Panc1 (cell line): ENCODE measurements around the gene ASXL2. TPM values are rescaled to one million over a fixed set of nuclear protein-coding genes. Genes with fewer than 3 reads are reported as not detected.

Experiments
- ATAC-seq: fragments of 200-7000 bp; cut with Tn5 transposase; 2 replicates; pipeline ENCODE4 v1.9.1; 2020; ENCODE audit warnings: mild to moderate bottlenecking, moderate library complexity
- BruUV-seq: library from RNA; stranded (reverse); fragments of 400-500 nt; replicated peaks from 2 replicates; lab custom pipeline; 2021; lab: Mats Ljungman, UMichigan
- CTCF ChIA-PET: fragments of 300-600 bp; sonication (Branson Sonifier 250); formaldehyde crosslinking; loops from one replicate; lab custom pipeline; 2022; ENCODE audit warnings: antibody characterized with exemption; lab: Charles Lee
- POLR2A ChIA-PET: fragments of 300-600 bp; sonication (Branson Sonifier 250); formaldehyde crosslinking; loops from one replicate; lab custom pipeline; 2022; ENCODE audit warnings: antibody characterized with exemption; lab: Charles Lee
- DNase-seq: peaks from one replicate; pipeline ENCODE4 v3.0.0-alpha.2; 2010; ENCODE audit warnings: low read depth, low spot score
- H3K27ac ChIP-seq: 2 replicates; pipeline ENCODE4 v1.5.1; 2011; ENCODE audit warnings: mild to moderate bottlenecking, low read length, inconsistent platforms
- H3K27me3 ChIP-seq: fragments of 200-500 bp; sonication (Bioruptor generic); 2 replicates; pipeline ENCODE4 v1.6.0; 2014; ENCODE audit warnings: low read length, inconsistent platforms; ENCODE audit not compliant: control insufficient read depth, insufficient read depth
- H3K36me3 ChIP-seq: fragments of 200-500 bp; sonication (Bioruptor generic); 2 replicates; pipeline ENCODE4 v1.5.1; 2014; ENCODE audit warnings: inconsistent platforms, mild to moderate bottlenecking, low read length, moderate library complexity; ENCODE audit not compliant: control insufficient read depth, insufficient read depth
- H3K4me1 ChIP-seq: 2 replicates; pipeline ENCODE4 v1.5.1; 2011; ENCODE audit warnings: inconsistent platforms, mild to moderate bottlenecking, low read length, moderate library complexity; ENCODE audit not compliant: control insufficient read depth, insufficient read depth
- H3K4me3 ChIP-seq, 2 experiments: 2 replicates each; pipeline ENCODE4 v1.5.1; 2011 to 2012; ENCODE audit warnings: low read depth in 2 of 2, low read length in 2 of 2, mild to moderate bottlenecking in 2 of 2, inconsistent platforms in 1 of 2, moderate library complexity in 1 of 2
- H3K9me3 ChIP-seq: fragments of 200-500 bp; sonication (Bioruptor generic); 2 replicates; pipeline ENCODE4 v1.5.1; 2014; ENCODE audit warnings: low read depth, mild to moderate bottlenecking, inconsistent platforms, low read length, moderate library complexity; ENCODE audit not compliant: control insufficient read depth, insufficient read depth
- POLR2AphosphoS5 ChIP-seq: IDR thresholded peaks from 2 replicates; pipeline ENCODE4 v1.6.1; 2012; ENCODE audit warnings: mild to moderate bottlenecking, low read depth, low read length, moderate library complexity
- REST ChIP-seq, 2 experiments: IDR thresholded peaks; 2 replicates each; pipeline ENCODE4 v1.6.1; 2011 to 2012; ENCODE audit warnings: low read depth in 2 of 2, control low read depth in 1 of 2, low read length in 1 of 2, mild to moderate bottlenecking in 1 of 2, moderate library complexity in 1 of 2; ENCODE audit not compliant: insufficient read depth in 1 of 2
- SIN3A ChIP-seq: IDR thresholded peaks from 2 replicates; pipeline ENCODE4 v1.6.1; 2012; ENCODE audit warnings: low read depth, mild to moderate bottlenecking, low read length, moderate library complexity, borderline replicate concordance; ENCODE audit not compliant: insufficient read depth
- TCF7L2 ChIP-seq: IDR thresholded peaks from 2 replicates; pipeline ENCODE4 v1.6.1; 2011; ENCODE audit warnings: mild to moderate bottlenecking, low read depth, low read length, inconsistent platforms
- in situ Hi-C: cut with HindIII; loops from 2 replicates; pipeline ENCODE4 v1.10.0; 2016; ENCODE audit warnings: low sequenced_read_pairs, low pct_unique_long_range_greater_than_20kb
- intact Hi-C: fragments of 100-400 bp; cut with micrococcal nuclease; formaldehyde crosslinking; loops from one replicate; pipeline ENCODE4 v1.10.0; 2022; ENCODE audit not compliant: unreplicated experiment
- total RNA-seq: library from RNA; stranded (reverse); gene quantifications from one replicate; pipeline ENCODE4 v1.2.1, GENCODE V29; 2021; ENCODE audit not compliant: unreplicated experiment
- TF ChIP-seq, protein P1 (sequence below): fragments of 450-650 bp; IDR thresholded peaks from 2 replicates; pipeline ENCODE4 v1.5.1; 2017; ENCODE audit warnings: mild to moderate bottlenecking

The ASXL2 gene
- total RNA-seq, 1 experiment from 2014 or later: 43.4 TPM

GRCh38 chr2:25903216-25903776 is 25.0 kb upstream of the ASXL2 start:
- no peaks in the 10 kb centered on the region for H3K9me3 ChIP-seq
- in situ Hi-C loops: no loop called here
- H3K4me3 ChIP-seq: no peak overlapping the region
- CTCF ChIA-PET: no interaction called here
- POLR2A ChIA-PET: interaction anchor here (0.7 kb wide), 1 partner anchor 28 kb away, joined by 3 read pairs; no protein-coding TSS in a partner anchor
- H3K27me3 ChIP-seq: no peaks in the 10 kb centered on the region
- ATAC-seq (peak; percentile 47; the same call in 1 of the 2 replicates), DNase-seq (no peak)
- no peaks in the 10 kb centered on the region for H3K36me3 ChIP-seq
- no TSS peak for BruUV-seq
- no peaks in the 10 kb centered on the region for H3K4me1 ChIP-seq
- no peak overlapping the region for H3K27ac ChIP-seq
- intact Hi-C loops: no loop called here
- TF ChIP-seq REST (IDR thresholded peaks at IDR 0.05; ENCODE audit: insufficient read depth in 1 of 2, low read depth in 2 of 2, low read length in 1 of 2): no peak
- TF ChIP-seq POLR2AphosphoS5: no peak
- TF ChIP-seq, protein P1, sequence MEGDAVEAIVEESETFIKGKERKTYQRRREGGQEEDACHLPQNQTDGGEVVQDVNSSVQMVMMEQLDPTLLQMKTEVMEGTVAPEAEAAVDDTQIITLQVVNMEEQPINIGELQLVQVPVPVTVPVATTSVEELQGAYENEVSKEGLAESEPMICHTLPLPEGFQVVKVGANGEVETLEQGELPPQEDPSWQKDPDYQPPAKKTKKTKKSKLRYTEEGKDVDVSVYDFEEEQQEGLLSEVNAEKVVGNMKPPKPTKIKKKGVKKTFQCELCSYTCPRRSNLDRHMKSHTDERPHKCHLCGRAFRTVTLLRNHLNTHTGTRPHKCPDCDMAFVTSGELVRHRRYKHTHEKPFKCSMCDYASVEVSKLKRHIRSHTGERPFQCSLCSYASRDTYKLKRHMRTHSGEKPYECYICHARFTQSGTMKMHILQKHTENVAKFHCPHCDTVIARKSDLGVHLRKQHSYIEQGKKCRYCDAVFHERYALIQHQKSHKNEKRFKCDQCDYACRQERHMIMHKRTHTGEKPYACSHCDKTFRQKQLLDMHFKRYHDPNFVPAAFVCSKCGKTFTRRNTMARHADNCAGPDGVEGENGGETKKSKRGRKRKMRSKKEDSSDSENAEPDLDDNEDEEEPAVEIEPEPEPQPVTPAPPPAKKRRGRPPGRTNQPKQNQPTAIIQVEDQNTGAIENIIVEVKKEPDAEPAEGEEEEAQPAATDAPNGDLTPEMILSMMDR: no peak
- TF ChIP-seq TCF7L2: no peak
- TF ChIP-seq SIN3A: no peak

DNA sequence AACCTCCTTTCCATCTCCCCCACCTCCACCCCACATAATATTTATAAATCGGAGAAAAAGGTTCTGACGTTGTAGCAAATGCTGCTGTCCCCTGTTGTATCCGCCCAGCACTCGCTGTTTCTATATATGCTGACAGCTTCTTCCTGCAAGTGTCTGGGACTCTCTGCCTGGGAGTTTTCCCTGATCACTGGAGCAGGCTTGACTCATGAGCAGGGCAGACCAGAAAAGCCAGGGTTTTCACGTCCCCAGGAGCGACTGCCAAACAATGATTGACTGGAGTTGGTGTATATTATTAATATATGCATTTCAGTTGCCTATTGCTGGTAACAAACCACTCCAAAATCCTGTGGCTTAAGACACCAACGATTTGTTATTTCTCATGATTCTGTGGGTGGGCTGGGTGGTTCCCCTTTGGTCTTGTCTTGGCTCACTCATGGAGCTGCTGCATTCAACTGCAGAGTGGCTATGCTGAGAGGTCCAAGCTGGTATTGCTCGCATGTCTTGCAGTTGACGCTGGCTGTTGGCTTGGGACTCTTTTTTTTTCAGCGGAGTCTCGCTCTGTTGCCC is 21.2 kb upstream of the ASXL2 start:
- Histone ChIP-seq H3K4me1 (no peaks in the 10 kb centered on the region), H3K9me3 (no peaks in the 10 kb centered on the region), H3K27ac (no peak overlapping the region), H3K4me3 (no peak overlapping the region), H3K36me3 (no peaks in the 10 kb centered on the region), H3K27me3 (no peaks in the 10 kb centered on the region)
- ChIA-PET CTCF (no interaction called here), POLR2A (no interaction called here)
- DNase-seq (no peak), ATAC-seq (no peak)
- intact Hi-C loops: no loop called here
- TF ChIP-seq REST (IDR thresholded peaks at IDR 0.05; ENCODE audit: insufficient read depth in 1 of 2, low read depth in 2 of 2, low read length in 1 of 2) (no peak), TCF7L2 (no peak), SIN3A (no peak), POLR2AphosphoS5 (no peak)
- TF ChIP-seq, protein P1: no peak
- in situ Hi-C loops: no loop called here
- BruUV-seq: no TSS peak
